HG02588 (cell line): ENCODE measurements around the gene DNAJB8.

Experiments used
- ATAC-seq: cut with Tn5 transposase; IDR thresholded peaks from one replicate; pipeline ENCODE4 v1.9.1; 2021; ENCODE audit warnings: mild to moderate bottlenecking, moderate library complexity; ENCODE audit not compliant: unreplicated experiment

DNAJB8 gene

GRCh38 chr3:128495435-128495970 is 28.8 kb upstream of the DNAJB8 start:
- ATAC-seq, result no peak

DNA sequence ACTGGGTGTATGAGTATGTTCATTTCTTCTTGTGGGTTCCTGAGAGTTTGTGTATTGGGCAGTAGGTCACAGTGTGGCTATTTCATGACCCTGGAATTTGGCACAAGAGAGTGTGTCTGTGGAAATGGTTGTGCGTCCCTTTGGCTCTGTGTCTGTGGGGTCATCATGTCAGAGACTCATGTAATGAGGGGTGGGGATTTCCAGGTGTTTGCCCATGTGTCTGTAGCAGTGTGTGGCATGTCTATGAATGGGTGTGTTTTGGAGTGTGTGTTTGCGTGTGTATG is 27.6 kb upstream of the DNAJB8 start:
- no peak for ATAC-seq

GRCh38 chr3:128493570-128494366 is 27.1 kb upstream of the DNAJB8 start:
- ATAC-seq, result no peak

GRCh38 chr3:128492671-128493569 is 26.2 kb upstream of the DNAJB8 start, which contains the start of gene GATA2:
GATA2 (minus strand) TSS chr3:128493201; CDS start chr3:128487031, 6,170 bp downstream.
- ATAC-seq, result no peak

GRCh38 chr3:128491941-128492670 is 25.4 kb upstream of the DNAJB8 start:
- no peak for ATAC-seq

DNA sequence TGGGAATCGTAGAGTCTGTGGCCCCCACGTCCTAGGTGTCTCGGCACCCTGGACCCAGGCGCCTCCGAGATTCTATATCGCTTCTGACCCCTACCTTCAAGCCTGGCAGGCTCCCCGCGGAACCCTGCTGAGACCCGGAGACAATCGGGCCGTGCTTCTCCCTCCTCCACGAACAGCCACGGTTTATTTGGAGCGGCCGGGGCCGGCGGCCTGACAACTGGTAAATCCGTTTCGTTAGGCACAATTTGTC is 24.9 kb upstream of the DNAJB8 start:
- no peak for ATAC-seq

DNA sequence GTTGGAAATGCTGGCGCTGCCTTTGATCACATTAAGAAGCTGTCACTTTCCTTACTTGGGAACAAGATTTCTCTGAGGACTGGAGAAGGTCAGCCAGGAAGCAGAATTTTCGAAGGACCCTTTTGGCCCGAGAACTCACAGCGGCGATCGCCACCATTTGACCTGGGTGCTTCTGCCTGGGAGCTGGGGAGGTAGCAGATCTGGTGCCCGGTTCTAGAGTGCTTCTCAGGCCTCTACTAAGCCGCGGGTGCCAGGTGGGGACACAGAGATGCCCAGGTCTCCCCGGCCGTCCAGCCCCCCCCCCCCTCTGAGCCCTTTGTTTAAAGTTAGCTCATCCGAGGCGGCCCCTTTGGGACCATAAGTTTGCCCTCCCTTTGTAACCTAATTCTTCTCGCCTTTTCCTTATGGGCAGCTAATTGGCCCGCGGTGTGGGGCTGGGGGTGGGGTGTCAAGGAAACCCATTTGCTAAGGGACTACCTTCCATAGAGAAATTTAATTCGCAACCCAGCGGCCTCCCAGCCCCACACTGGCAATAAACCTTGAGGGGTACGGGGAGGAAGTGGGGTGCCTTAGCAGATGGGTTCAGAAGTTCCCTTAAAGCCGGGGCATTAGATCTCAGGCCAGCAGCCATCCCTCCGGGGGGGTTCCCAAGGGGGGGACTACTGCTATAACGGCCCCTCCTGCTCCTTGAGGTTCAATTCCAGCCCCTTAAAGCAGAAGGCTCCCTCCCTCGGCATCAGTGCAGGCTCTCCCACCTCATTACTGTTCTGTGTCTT is 24.4 kb upstream of the DNAJB8 start:
- no peak for ATAC-seq

GRCh38 chr3:128490650-128490914 is 23.9 kb upstream of the DNAJB8 start:
- no peak for ATAC-seq

- no peak for ATAC-seq
These were observed 23.4 kb upstream of the DNAJB8 start for GRCh38 chr3:128489927-128490649.

GRCh38 chr3:128489674-128489926 is 22.9 kb upstream of the DNAJB8 start:
- ATAC-seq, result no peak

GRCh38 chr3:128488991-128489673 is 22.4 kb upstream of the DNAJB8 start:
- ATAC-seq, result no peak

DNA sequence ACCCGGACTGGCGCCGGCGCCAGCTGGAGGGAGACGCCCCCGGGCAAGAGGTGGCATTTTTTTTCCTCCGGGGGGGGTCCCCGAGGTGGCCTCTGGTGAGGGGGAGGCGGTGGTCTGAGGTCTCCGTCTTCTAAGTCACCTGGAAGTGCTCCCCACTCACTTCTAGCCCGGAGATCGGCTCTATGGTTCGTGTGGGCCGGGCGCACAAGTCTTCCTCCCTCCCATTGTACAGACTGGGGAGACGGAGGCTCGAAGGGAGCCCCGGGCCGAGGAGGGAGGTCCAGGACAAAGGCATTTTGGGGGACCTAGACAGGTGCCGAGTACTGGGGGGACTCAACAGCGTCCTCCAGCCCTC is 21.9 kb upstream of the DNAJB8 start:
- no peak for ATAC-seq

GRCh38 chr3:128487813-128488635 is 21.3 kb upstream of the DNAJB8 start:
- peak; percentile 43 for ATAC-seq

DNA sequence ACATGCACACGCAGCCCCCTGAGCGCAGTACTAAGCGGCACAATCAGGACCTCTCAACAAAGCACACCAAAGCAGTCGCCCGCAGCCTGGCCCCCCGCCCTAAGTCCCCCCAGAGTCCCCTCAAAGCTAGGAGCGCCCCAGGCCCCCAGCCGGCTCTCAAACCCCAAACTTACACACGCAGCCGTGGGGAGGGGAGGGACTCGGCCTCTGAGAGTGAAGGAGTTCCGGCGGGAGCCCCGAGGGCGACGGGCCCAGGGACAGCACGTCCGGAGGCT is 20.8 kb upstream of the DNAJB8 start:
- ATAC-seq, result no peak

DNA sequence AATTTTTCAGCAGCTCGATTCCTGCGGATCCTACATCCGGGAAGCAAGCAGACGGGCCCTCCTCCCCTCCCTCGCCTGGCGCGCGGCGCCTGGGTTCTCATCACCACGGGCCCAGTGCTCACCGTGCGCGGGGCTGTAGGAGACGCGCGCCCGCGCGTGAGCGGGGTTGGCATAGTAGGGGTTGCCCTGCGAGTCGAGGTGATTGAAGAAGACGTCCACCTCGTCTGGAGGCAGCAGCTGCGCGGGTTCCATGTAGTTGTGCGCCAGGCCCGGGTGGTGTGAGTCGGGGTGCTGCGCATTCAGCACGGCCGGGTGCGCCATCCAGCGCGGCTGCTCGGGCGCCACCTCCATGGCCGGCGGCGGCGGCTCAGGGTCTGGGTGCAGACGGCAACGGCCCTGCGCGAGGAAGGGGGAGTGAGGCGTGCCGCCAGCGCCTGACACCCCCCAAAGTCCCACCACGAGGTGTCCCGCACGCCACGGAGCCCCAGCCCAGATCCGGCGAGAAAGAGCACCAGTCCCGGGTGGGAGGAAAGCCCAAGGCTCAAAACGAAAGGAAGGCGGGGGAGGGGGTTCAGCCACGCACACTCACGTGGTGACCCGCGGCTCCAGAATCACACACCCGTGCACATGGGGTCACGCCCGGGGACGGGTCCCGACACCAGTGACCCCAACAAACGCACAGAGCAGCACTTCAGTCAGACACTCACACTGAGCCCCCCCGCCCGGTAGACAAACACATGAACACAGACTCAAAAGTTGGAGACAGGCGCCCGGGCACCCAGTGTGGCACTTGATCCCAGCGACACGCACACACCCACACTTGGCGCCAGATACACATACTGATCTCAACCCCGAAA is 20.2 kb upstream of the DNAJB8 start:
- ATAC-seq, result no peak

DNA sequence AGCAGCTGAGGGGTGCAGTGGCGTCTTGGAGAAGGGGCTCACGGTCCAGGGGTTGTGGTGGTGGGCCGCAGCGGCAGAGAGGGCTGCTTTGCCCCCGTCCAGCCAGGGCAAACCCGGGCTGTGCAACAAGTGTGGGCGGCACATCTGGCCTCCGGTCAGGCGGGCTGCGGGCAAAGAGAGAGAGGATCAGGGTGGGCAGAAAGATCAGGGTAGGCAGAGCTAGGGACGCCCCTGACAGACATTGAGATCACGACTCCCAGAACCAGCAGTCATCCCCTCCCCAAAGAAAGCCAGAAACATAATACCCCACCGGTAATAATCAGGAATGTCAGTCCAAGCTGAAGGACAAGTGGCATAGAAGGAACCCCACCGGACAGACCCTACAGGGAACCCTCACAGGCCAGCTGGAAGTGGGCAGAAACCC is 19.5 kb upstream of the DNAJB8 start:
- no peak for ATAC-seq

- no peak for ATAC-seq
These were observed 18.9 kb upstream of the DNAJB8 start for GRCh38 chr3:128485282-128486204.
